HepG2 (cell line): Measurements from ENCODE around the gene FUT8. TPM values are rescaled to one million over a fixed set of nuclear protein-coding genes. Genes with fewer than 3 reads are reported as not detected.

ENCODE experiments used
- ATAC-seq: fragments of 200-7000 bp; cut with Tn5 transposase; 3 replicates; pipeline ENCODE4 v1.9.1; 2020; ENCODE audit warnings: mild to moderate bottlenecking, moderate library complexity
- BruUV-seq: library from RNA; stranded (reverse); fragments of 400-500 nt; replicated peaks from 2 replicates; lab custom pipeline; 2021; lab: Mats Ljungman, UMichigan
- CTCF ChIA-PET: fragments of 300-600 bp; formaldehyde crosslinking; extraction: SDS; loops from one replicate; lab custom pipeline; 2021; ENCODE audit warnings: low total read pairs, inconsistent platforms, low intra/inter-chr PET ratio; lab: Yijun Ruan, JAX
- POLR2A ChIA-PET: fragments of 350-600 bp; sonication (Branson Sonifier 250); formaldehyde crosslinking; loops from one replicate; lab custom pipeline; 2020; ENCODE audit warnings: antibody characterized with exemption, inconsistent platforms; lab: Yijun Ruan, JAX
- DNase-seq: peaks from one replicate; pipeline ENCODE4 v3.0.0-alpha.2; 2015; ENCODE audit warnings: low spot score
- FAIRE-seq: peaks from 3 replicates; lab custom pipeline; 2011; peaks lifted over from hg19 to GRCh38; lab: Jason Lieb, UNC
- H2AFZ ChIP-seq: one replicate; pipeline ENCODE4 v1.6.1; 2011; ENCODE audit warnings: low read length, inconsistent platforms
- H3K27ac ChIP-seq: fragments of 300-600 bp; 3 replicates; pipeline ENCODE4 v1.8.0; 2011; ENCODE audit warnings: mixed run types, mild to moderate bottlenecking, mixed read lengths, low read length, inconsistent platforms; ENCODE audit not compliant: insufficient read depth; ENCODE audit errors: extremely low read length
- H3K27me3 ChIP-seq, 2 experiments: fragments of 200-600 bp in 1 of 2; 2 replicates in 1 of 2; 3 replicates in 1 of 2; pipeline versions ENCODE4 v1.6.0 to v1.8.0; 2011; ENCODE audit warnings: low read length in 2 of 2, mild to moderate bottlenecking in 2 of 2, moderate library complexity in 2 of 2, inconsistent platforms in 1 of 2; ENCODE audit not compliant: insufficient read depth in 2 of 2, control insufficient read depth in 1 of 2
- H3K36me3 ChIP-seq, 2 experiments: fragments of 200-600 bp in 1 of 2; replicated peaks in 1 of 2; 2 replicates in 1 of 2; 3 replicates in 1 of 2; pipeline versions ENCODE4 v1.5.1 to v1.8.0; 2011; ENCODE audit warnings: low read length in 2 of 2, inconsistent platforms in 1 of 2; ENCODE audit not compliant: insufficient read depth in 2 of 2, control insufficient read depth in 1 of 2
- H3K4me1 ChIP-seq: 2 replicates; pipeline ENCODE4 v1.5.1; 2012; ENCODE audit warnings: low read length, inconsistent platforms; ENCODE audit not compliant: insufficient read depth
- H3K4me2 ChIP-seq: 2 replicates; pipeline ENCODE4 v1.6.0; 2011; ENCODE audit warnings: low read depth, low read length, inconsistent platforms
- H3K4me3 ChIP-seq, 3 experiments: fragments of 200-600 bp in 1 of 3; sonication (generic), shearing (Covaris generic) in 1 of 3; replicated peaks in 1 of 3; 2 replicates each; pipeline ENCODE4 v1.5.1; 2011 to 2016; ENCODE audit warnings: low read length in 3 of 3, inconsistent platforms in 2 of 3, low read depth in 2 of 3, mild to moderate bottlenecking in 2 of 3, control low read depth in 1 of 3, mixed read lengths in 1 of 3; ENCODE audit not compliant: insufficient read depth in 1 of 3
- H3K79me2 ChIP-seq: one replicate; pipeline ENCODE4 v1.6.1; 2011; ENCODE audit warnings: low read length, inconsistent platforms; ENCODE audit not compliant: insufficient read depth
- H3K9ac ChIP-seq: 2 replicates; pipeline ENCODE4 v1.6.0; 2011; ENCODE audit warnings: mild to moderate bottlenecking, low read depth, low read length, inconsistent platforms; ENCODE audit not compliant: insufficient read depth
- H3K9me3 ChIP-seq: 2 replicates; pipeline ENCODE4 v1.5.1; 2012; ENCODE audit warnings: mild to moderate bottlenecking, low read length
- H4K20me1 ChIP-seq: 2 replicates; pipeline ENCODE4 v1.6.0; 2011; ENCODE audit warnings: inconsistent platforms, mild to moderate bottlenecking, low read length, moderate library complexity; ENCODE audit not compliant: insufficient read depth
- ARID3A ChIP-seq: IDR thresholded peaks from 2 replicates; pipeline ENCODE4 v1.6.1; 2012; ENCODE audit warnings: low read depth, low read length, improper control_type of control experiment
- GLI4 ChIP-seq: sonication (generic); formaldehyde crosslinking; IDR thresholded peaks from 2 replicates; pipeline ENCODE4 v1.5.1; 2020; ENCODE audit warnings: missing genetic modification reagents, mild to moderate bottlenecking, moderate library complexity, borderline replicate concordance
- KLF15 ChIP-seq: sonication (generic); formaldehyde crosslinking; IDR thresholded peaks from 2 replicates; pipeline ENCODE4 v1.8.1; 2023; ENCODE audit warnings: borderline replicate concordance, mild to moderate bottlenecking, inconsistent platforms, missing genetic modification reagents, mixed read lengths
- MLX ChIP-seq: IDR thresholded peaks from 2 replicates; pipeline ENCODE4 v1.6.1; 2016
- TARDBP ChIP-seq: sonication (generic); formaldehyde crosslinking; IDR thresholded peaks from 2 replicates; pipeline ENCODE4 v1.8.0; 2022; ENCODE audit warnings: mild to moderate bottlenecking, missing genetic modification reagents
- TIGD3 ChIP-seq: sonication (generic); formaldehyde crosslinking; IDR thresholded peaks from 2 replicates; pipeline ENCODE4 v1.5.1; 2020; ENCODE audit warnings: mild to moderate bottlenecking, missing genetic modification reagents, borderline replicate concordance
- ZBTB26 ChIP-seq: IDR thresholded peaks from 2 replicates; pipeline ENCODE4 v1.6.1; 2016; ENCODE audit warnings: missing compliant biosample characterization, missing genetic modification reagents, borderline replicate concordance
- ZNF121 ChIP-seq: sonication (generic); formaldehyde crosslinking; IDR thresholded peaks from 2 replicates; pipeline ENCODE4 v1.5.0; 2020; ENCODE audit warnings: mild to moderate bottlenecking, missing genetic modification reagents
- ZNF44 ChIP-seq: sonication (generic); formaldehyde crosslinking; IDR thresholded peaks from 2 replicates; pipeline ENCODE4 v1.5.1; 2020; ENCODE audit warnings: mild to moderate bottlenecking, missing genetic modification reagents
- ZNF501 ChIP-seq: sonication (generic); formaldehyde crosslinking; IDR thresholded peaks from 2 replicates; pipeline ENCODE4 v1.5.1; 2020; ENCODE audit warnings: mild to moderate bottlenecking, moderate library complexity, missing genetic modification reagents
- ZSCAN20 ChIP-seq: sonication (generic); formaldehyde crosslinking; IDR thresholded peaks from 2 replicates; pipeline ENCODE4 v1.4.0; 2020; ENCODE audit warnings: missing genetic modification reagents, mild to moderate bottlenecking, borderline replicate concordance
- WGBS: methylation state at CpG from one replicate; pipeline ENCODE4 v1.1.6; 2017; ENCODE audit warnings: low lambda C conversion rate; 5-methylcytosine and 5-hydroxymethylcytosine counted together
- in situ Hi-C: cut with HindIII; loops from 2 replicates; pipeline ENCODE4 v1.10.0; 2017; ENCODE audit warnings: low pct_unique_long_range_greater_than_20kb; ENCODE audit not compliant: extremely low pct_ligation_motif_present
- intact Hi-C: fragments of 100-400 bp; cut with micrococcal nuclease; formaldehyde crosslinking; loops from one replicate; pipeline ENCODE4 v1.10.0; 2022; ENCODE audit not compliant: unreplicated experiment
- polyA plus RNA-seq, 8 experiments: library from polyadenylated mRNA; depleted of rRNA in 3 of 8; stranded (reverse) in 7 of 8; unstranded in 1 of 8; fragments of >200 nt; fragmentation: Illumina TruSeq in 4 of 8; extraction: Trizol in 4 of 8; gene quantifications; 2 replicates each; pipeline versions ENCODE4 v1.2.1 to v1.2.3, GENCODE V29; 2011 to 2016; ENCODE audit warnings: low read depth in 4 of 8, missing spikeins in 1 of 8, mixed read lengths in 1 of 8; ENCODE audit not compliant: insufficient read depth in 1 of 8
- total RNA-seq, 5 experiments: library from RNA; depleted of rRNA; stranded (reverse); fragments of >200 nt; fragmentation: Illumina TruSeq; extraction: Trizol; gene quantifications; 2 replicates each; pipeline ENCODE4 v1.2.3, GENCODE V29; 2016; ENCODE audit warnings: low read depth in 1 of 5

The FUT8 gene
- total and polyA plus RNA-seq, 2 of the 13 experiments (the other 11 are each of a cell fraction or from before 2014, with no cell fraction given), result 9.3 to 17.5 TPM

- in situ Hi-C loops, result no loop called here
- H3K9ac ChIP-seq, result no peak overlapping the region
- no peaks in the 10 kb centered on the region for H3K9me3 ChIP-seq
- H3K27me3 ChIP-seq, result peaks cover 2 to 5% of the 10 kb centered on the region in 2 experiments; a peak in 1 of 5 replicates
- intact Hi-C loops, result no loop called here
- TF ChIP-seq ZNF121 (CRISPR knock-in tag) (no peak), ZBTB26 (no peak), MLX (CRISPR knock-in tag) (no peak), ZNF44 (CRISPR knock-in tag) (no peak), ZSCAN20 (no peak), ZNF501 (CRISPR knock-in tag) (no peak), GLI4 (no peak), TARDBP (CRISPR knock-in tag) (no peak), KLF15 (no peak), ARID3A (no peak), TIGD3 (CRISPR knock-in tag) (no peak)
- CTCF ChIA-PET, result no interaction called here
- ATAC-seq (no peak), DNase-seq (no peak), FAIRE-seq (no peak)
- H3K36me3 ChIP-seq, result no peaks in the 10 kb centered on the region
- POLR2A ChIA-PET, result no interaction called here
- no peaks in the 10 kb centered on the region for H4K20me1 ChIP-seq
- H3K4me1 ChIP-seq, result no peaks in the 10 kb centered on the region
- H3K79me2 ChIP-seq, result no peaks in the 10 kb centered on the region
- no peak overlapping the region for H3K4me2 ChIP-seq
- no peak overlapping the region for H3K27ac ChIP-seq
- H3K4me3 ChIP-seq, result no peak overlapping the region
- H2AFZ ChIP-seq, result no peak overlapping the region
- 35% methylated on average over 2 of the region's 2 CpGs for WGBS
- BruUV-seq, result no TSS peak
Observed at GRCh38 chr14:65769151-65769550, 356.6 kb downstream of the FUT8 start.
